ENCODE results near the gene GPR152.

Gene GPR152

GRCh38 chr11:67458266-67458665, 5.7 kb upstream of the GPR152 start:
- no peak for TF ChIP-seq CTCF (conservative IDR thresholded peaks at IDR 0.05; ENCODE audit: control insufficient read depth, insufficient read depth, low read depth, low read length)
- no peak overlapping the region for H3K4me3 ChIP-seq (ENCODE audit: control insufficient read depth, low read depth, low read length)
- no peak for DNase-seq (ENCODE audit: low read depth)

DNA sequence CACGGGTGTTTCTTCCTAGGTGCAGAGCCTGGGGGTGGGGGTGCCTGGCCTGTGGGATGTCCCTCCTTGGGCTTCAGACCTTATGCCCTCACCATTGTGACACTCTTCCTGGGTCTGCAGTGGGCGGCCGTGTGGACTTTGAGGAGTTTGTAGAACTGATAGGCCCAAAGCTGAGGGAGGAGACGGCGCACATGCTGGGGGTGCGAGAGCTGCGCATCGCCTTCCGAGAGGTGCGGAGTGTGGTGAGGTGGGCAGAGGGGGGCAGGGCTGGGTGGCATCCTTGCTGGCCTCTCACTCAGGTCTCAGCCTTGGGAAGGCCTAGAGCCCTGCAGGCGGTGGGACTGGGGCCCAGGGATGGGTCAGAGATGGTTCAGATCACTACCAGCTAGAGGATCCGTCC, 4.9 kb upstream of the GPR152 start:
- H3K4me3 ChIP-seq (ENCODE audit: control insufficient read depth, low read depth, low read length): no peak overlapping the region
- DNase-seq (ENCODE audit: low read depth): no peak
- TF ChIP-seq CTCF (conservative IDR thresholded peaks at IDR 0.05; ENCODE audit: control insufficient read depth, insufficient read depth, low read depth, low read length): no peak

DNA sequence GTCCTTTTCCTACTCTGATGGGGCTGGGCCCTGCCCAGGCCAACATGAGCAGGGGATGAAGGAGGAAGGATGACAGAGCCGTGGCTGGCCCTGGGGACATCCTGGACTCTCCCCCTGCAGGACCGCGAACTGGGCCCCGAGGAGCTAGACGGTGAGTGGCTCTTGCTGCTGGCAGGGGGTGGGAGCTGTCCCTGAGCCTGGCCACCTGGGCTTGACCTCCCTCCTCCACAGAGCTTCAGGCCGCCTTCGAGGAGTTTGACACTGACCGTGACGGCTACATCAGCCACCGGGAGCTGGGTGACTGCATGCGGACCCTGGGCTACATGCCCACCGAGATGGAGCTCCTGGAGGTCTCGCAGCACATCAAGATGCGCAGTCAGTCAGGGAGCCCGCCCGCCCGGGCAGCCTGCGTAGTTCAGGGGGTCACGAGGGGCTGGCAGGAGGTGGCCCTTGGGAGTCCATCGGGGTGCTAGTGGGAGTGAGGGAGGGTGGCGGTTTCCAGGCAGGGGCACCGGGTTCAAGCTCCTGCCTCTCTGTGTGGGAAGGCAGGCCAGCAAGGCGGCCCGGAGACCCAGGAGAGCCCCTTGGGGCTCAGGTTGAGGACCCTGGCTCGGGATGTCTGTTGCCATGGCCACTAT, 3.7 kb upstream of the GPR152 start:
- no peak for DNase-seq (ENCODE audit: low read depth)
- no peak for TF ChIP-seq CTCF (conservative IDR thresholded peaks at IDR 0.05; ENCODE audit: control insufficient read depth, insufficient read depth, low read depth, low read length)
- H3K4me3 ChIP-seq (ENCODE audit: control insufficient read depth, low read depth, low read length): no peak overlapping the region

GRCh38 chr11:67455054-67455453, 2.5 kb upstream of the GPR152 start, which contains the start of gene CABP4:
Gene CABP4 (plus strand): TSS chr11:67455354. CDS start chr11:67455424, 70 bp downstream.
- no peak for DNase-seq (ENCODE audit: low read depth)
- TF ChIP-seq CTCF (conservative IDR thresholded peaks at IDR 0.05; ENCODE audit: control insufficient read depth, insufficient read depth, low read depth, low read length): no peak
- no peak within 1 kb of the TSS for H3K4me3 ChIP-seq (ENCODE audit: control insufficient read depth, low read depth, low read length)

GRCh38 chr11:67453816-67454732, 1.5 kb upstream of the GPR152 start:
- no peak for DNase-seq (ENCODE audit: low read depth)
- TF ChIP-seq CTCF (conservative IDR thresholded peaks at IDR 0.05; ENCODE audit: control insufficient read depth, insufficient read depth, low read depth, low read length): no peak

DNA sequence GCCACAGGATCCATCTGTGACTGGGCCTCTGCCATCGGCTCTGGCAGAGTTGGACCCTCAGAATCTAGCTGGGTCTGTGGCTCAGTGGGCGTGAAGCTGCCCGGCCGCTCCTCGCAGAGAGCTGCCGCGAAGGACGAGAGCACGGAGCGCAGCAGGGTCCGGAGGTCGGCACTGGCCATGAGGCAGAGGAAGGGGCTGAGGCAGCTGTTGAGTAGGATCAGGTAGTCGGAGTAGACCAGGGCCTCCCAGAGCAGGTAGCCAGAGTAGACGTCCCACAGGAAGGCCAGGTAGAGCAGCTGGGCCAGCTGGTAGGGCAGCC, 912 bp downstream of the GPR152 start:
- TF ChIP-seq CTCF (conservative IDR thresholded peaks at IDR 0.05; ENCODE audit: control insufficient read depth, insufficient read depth, low read depth, low read length): no peak
- H3K4me3 ChIP-seq (ENCODE audit: control insufficient read depth, low read depth, low read length): no peak overlapping the region
- DNase-seq (ENCODE audit: low read depth): no peak

More at GRCh38 chr11:67453816-67454732, 1.5 kb upstream of the GPR152 start:
- no peak overlapping the region for H3K4me3 ChIP-seq (ENCODE audit: control insufficient read depth, low read depth, low read length)
